Heart left ventricle (tissue), 16 donors: ENCODE data around the gene KIF16B. TPM values are rescaled to one million over a fixed set of nuclear protein-coding genes. Genes with fewer than 3 reads are reported as not detected.

Source experiments
- ATAC-seq, 4 donors: fragments of 200-7000 bp; cut with Tn5 transposase; one replicate each; pipeline ENCODE4 v1.9.1; 2020 to 2022; ENCODE audit warnings: moderate library complexity in 4 of 4, mild to moderate bottlenecking in 3 of 4, moderate number of reproducible peaks in 1 of 4
- DNase-seq, 5 donors: peaks; one replicate each; pipeline ENCODE4 v3.0.0-alpha.2; 2020
- H3K27ac ChIP-seq, 12 donors: fragments of 200-600 bp; sonication (generic) in 4 of 12; one replicate each; pipeline versions ENCODE4 v1.5.0 to v1.8.0; 2016 to 2022; ENCODE audit warnings: mild to moderate bottlenecking in 2 of 12
- H3K27me3 ChIP-seq, 9 donors: fragments of 200-600 bp; sonication (generic) in 2 of 9; one replicate each; pipeline versions ENCODE4 v1.5.1 to v1.8.0; 2016 to 2022; ENCODE audit warnings: mild to moderate bottlenecking in 3 of 9
- H3K36me3 ChIP-seq, 9 donors: fragments of 200-600 bp; sonication (generic) in 2 of 9; one replicate each; pipeline versions ENCODE4 v1.5.0 to v1.8.0; 2018 to 2022; ENCODE audit warnings: mild to moderate bottlenecking in 2 of 9
- H3K4me1 ChIP-seq, 12 donors: fragments of 200-600 bp; sonication (generic) in 4 of 12; one replicate each; pipeline versions ENCODE4 v1.5.0 to v1.8.0; 2016 to 2022; ENCODE audit warnings: mild to moderate bottlenecking in 3 of 12
- H3K4me3 ChIP-seq, 12 donors: fragments of 200-600 bp; sonication (generic) in 4 of 12; one replicate each; pipeline versions ENCODE4 v1.5.0 to v1.8.0; 2017 to 2022; ENCODE audit warnings: mild to moderate bottlenecking in 9 of 12, moderate library complexity in 4 of 12
- H3K9me3 ChIP-seq, 12 donors: fragments of 200-600 bp; sonication (generic) in 4 of 12; one replicate each; pipeline versions ENCODE4 v1.5.0 to v1.8.0; 2016 to 2022; ENCODE audit warnings: mild to moderate bottlenecking in 1 of 12
- CTCF ChIP-seq, 12 donors: fragments of 200-600 bp; sonication (generic) in 4 of 12; IDR thresholded peaks; one replicate each; pipeline versions ENCODE4 v1.5.0 to v1.8.0; 2018 to 2022; ENCODE audit warnings: antibody characterized with exemption in 12 of 12, mild to moderate bottlenecking in 5 of 12
- POLR2A ChIP-seq, 2 donors: fragments of 450-650 bp; IDR thresholded peaks; one replicate each; pipeline ENCODE4 v1.6.1; 2017; ENCODE audit warnings: antibody characterized with exemption in 2 of 2, mild to moderate bottlenecking in 2 of 2, moderate library complexity in 2 of 2
- WGBS, 4 donors: extraction: QIAGEN DNeasy Blood & Tissue Kit in 2 of 4; methylation state at CpG; one replicate each; pipeline versions ENCODE4 v1.1.5 to v1.1.7; 2013 to 2018; 5-methylcytosine and 5-hydroxymethylcytosine counted together
- intact Hi-C, 10 donors: fragments of 100-400 bp; cut with DNase I; formaldehyde crosslinking; loops; one replicate each; pipeline versions ENCODE4 v1.11.1 to v1.14.2; 2022
- polyA plus RNA-seq, 2 donors: library from polyadenylated mRNA; stranded (reverse); fragments of 200-250 nt; gene quantifications; one replicate each; pipeline ENCODE4 v1.2.3, GENCODE V29; 2013
- total RNA-seq, 9 donors: library from RNA; depleted of rRNA in 2 of 9; stranded (reverse); fragments of >200 nt in 2 of 9; fragmentation: NEBNext Ultra II Directional in 3 of 9; extraction: Animal tissue kit (Norgen Biotek cat#: 25700) in 3 of 9; gene quantifications; one replicate each; pipeline versions ENCODE4 v1.1.0 to v1.2.4, GENCODE V29; 2016 to 2023
- donor health status: ischemic (EF 13 %, LVEDD 7.1; RV severe dilation, severe dysfunction).
- donor health status: healthy with polysubstance abuse.
- donor health status: DM: no; HTN: yes; CAD: no.
- donor health status: DM: no; HTN: no; CAD: no.
- donor health status: ischemic (EF 25% LVEDD 6.9; RV normal size, moderate dysfunction).
- donor health status: ischemic (EF 25% LVEDD 5.7; RV mildly dilated, moderate dysfunction).
- donor health status: healthy.
- donor health status: DM: yes; HTN: yes; CAD: no.
- donor health status: ischemic (EF 35%, LVEDD 5.7; RV mildly dilated, moderate dysfunction).
- donor health status: nonischemic (EF 11% LVEDD 7.7; RV severe dilation, severe dysfunction).
- donor health status: DM: yes; HTN: yes; CAD: no.
- donor health status: PGD.
- donor health status: ischemic (EF 29% LVEDD 5.4; RV normal size, mild dysfunction).
- donor health status: nonischemic (EF 23%, LVEDD 6.1; RV moderate dilation, normal function).

KIF16B gene
- total and polyA plus RNA-seq, 11 donors: 8.8 to 31.8 (median 17.8) TPM

- intact Hi-C loops: no loop called here
- 90 to 96% (median 93%) methylated on average over 4 of the region's 4 CpGs for WGBS, 4 donors
- TF ChIP-seq POLR2A (IDR thresholded peaks at IDR 0.05): no peak
- TF ChIP-seq CTCF (IDR thresholded peaks at IDR 0.05): no peak
- DNase-seq (no peak), ATAC-seq (no peak)
- H3K27me3 ChIP-seq: no peaks in the 10 kb centered on the region
- H3K4me3 ChIP-seq: no peak overlapping the region
- H3K36me3 ChIP-seq: peaks cover 0 to 22% (median 0%) of the 10 kb centered on the region in 9 donors
- H3K27ac ChIP-seq: no peak overlapping the region
- H3K4me1 ChIP-seq: peaks cover 0 to under 1% (median 0%) of the 10 kb centered on the region in 12 donors
- H3K9me3 ChIP-seq: no peaks in the 10 kb centered on the region
Observed at GRCh38 chr20:16385462-16385861, 187.8 kb downstream of the KIF16B start.

- intact Hi-C loops: no loop called here
- Histone ChIP-seq H3K9me3 (no peaks in the 10 kb centered on the region), H3K27ac (no peak overlapping the region), H3K4me3 (no peak overlapping the region), H3K4me1 (no peaks in the 10 kb centered on the region), H3K36me3 (peaks cover 0 to 37% (median 7%) of the 10 kb centered on the region in 9 donors), H3K27me3 (no peaks in the 10 kb centered on the region)
- ATAC-seq: no peak
- no peak for DNase-seq
- 82 to 93% (median 92%) methylated on average over 2 of the region's 2 CpGs for WGBS, 4 donors
- TF ChIP-seq CTCF (IDR thresholded peaks at IDR 0.05) (no peak), POLR2A (IDR thresholded peaks at IDR 0.05) (no peak)
Observed at GRCh38 chr20:16381444-16381843, 191.8 kb downstream of the KIF16B start.

GRCh38 chr20:16378712-16379370 lies 194.4 kb downstream of the KIF16B start:
- no peaks in the 10 kb centered on the region for H3K4me1 ChIP-seq
- TF ChIP-seq CTCF (IDR thresholded peaks at IDR 0.05) (no peak), POLR2A (IDR thresholded peaks at IDR 0.05) (no peak)
- H3K27ac ChIP-seq: no peak overlapping the region
- peaks cover 0 to 51% (median 18%) of the 10 kb centered on the region in 9 donors for H3K36me3 ChIP-seq
- ATAC-seq (no peak), DNase-seq (no peak)
- intact Hi-C loops: loop anchor here in 1 of 10 donors (10.0 kb wide), 1 partner anchor 204 kb away; no protein-coding TSS in a partner anchor
- WGBS, 4 donors: 77 to 86% (median 84%) methylated on average over 7 of the region's 7 CpGs
- no peaks in the 10 kb centered on the region for H3K27me3 ChIP-seq
- H3K9me3 ChIP-seq: no peaks in the 10 kb centered on the region
- H3K4me3 ChIP-seq: no peak overlapping the region

GRCh38 chr20:16378122-16378521 lies 195.1 kb downstream of the KIF16B start:
- ATAC-seq: no peak
- no peak for TF ChIP-seq CTCF (IDR thresholded peaks at IDR 0.05)
- TF ChIP-seq POLR2A (IDR thresholded peaks at IDR 0.05): no peak
- peaks cover 0 to 55% (median 22%) of the 10 kb centered on the region in 9 donors for H3K36me3 ChIP-seq

More at GRCh38 chr20:16378122-16378521, 195.1 kb downstream of the KIF16B start:
- no peak overlapping the region for H3K4me3 ChIP-seq
- no peaks in the 10 kb centered on the region for H3K4me1 ChIP-seq
- no peak for DNase-seq
- no peak overlapping the region for H3K27ac ChIP-seq
- WGBS, 4 donors: 96 to 100% (median 99%) methylated on average over 1 of the region's 1 CpG
- intact Hi-C loops: loop anchor here in 1 of 10 donors (10.0 kb wide), 1 partner anchor 203 kb away; no protein-coding TSS in a partner anchor
- no peaks in the 10 kb centered on the region for H3K27me3 ChIP-seq
- H3K9me3 ChIP-seq: no peaks in the 10 kb centered on the region
